Sigmoid colon (tissue), 3 donors: ENCODE data around the gene PRR30.

Source experiments
- POLR2A ChIP-seq, 2 donors: fragments of 450-650 bp; IDR thresholded peaks; one replicate each; pipeline ENCODE4 v1.6.1; 2016; ENCODE audit warnings: antibody characterized with exemption in 2 of 2, mild to moderate bottlenecking in 2 of 2, moderate library complexity in 2 of 2
- TF ChIP-seq, protein P1 (sequence below), 4 experiments: fragments of 450-650 bp in 3 of 4; fragments of 200-600 bp in 1 of 4; IDR thresholded peaks; one replicate each; pipeline ENCODE4 v1.5.1; 2016 to 2019; ENCODE audit warnings: antibody characterized with exemption in 4 of 4, mild to moderate bottlenecking in 3 of 4, moderate library complexity in 2 of 4

DNA sequence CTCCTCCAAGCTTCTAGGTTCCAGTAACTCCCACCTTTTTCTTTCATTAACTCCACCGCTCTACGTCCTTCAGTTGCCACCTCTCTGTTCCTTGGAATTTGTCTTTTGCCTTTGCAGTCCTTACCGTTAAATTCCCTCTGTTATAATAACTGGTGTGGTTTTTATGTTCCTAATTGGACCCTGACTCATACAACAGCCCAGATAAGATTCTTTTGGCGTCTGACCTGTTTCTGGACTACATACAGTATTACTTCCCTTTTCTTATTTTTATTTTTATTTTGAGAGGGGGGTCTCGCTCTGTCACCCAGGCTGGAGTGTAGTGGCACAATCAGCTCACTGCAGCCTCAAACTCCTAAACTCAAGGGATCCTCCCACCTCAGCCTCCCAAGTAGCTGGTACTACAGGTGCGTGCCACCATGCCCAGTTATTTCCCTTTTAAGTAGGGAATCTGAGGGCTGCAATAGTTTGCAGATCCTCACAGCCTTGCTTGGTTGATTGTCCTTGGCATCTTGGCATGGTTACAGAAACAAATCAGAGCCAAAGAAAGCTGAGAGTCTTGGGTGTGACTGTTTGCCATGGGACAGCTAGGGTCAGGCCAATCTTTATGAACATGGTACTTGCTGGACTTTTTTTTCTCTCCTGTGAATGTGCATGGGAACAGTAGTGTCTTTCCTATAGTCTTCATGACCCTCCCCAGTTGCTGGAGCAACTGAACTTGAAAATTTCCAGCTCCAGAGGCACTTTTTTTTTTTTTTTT is 31.5 kb upstream of the PRR30 start:
- no peak for TF ChIP-seq POLR2A (IDR thresholded peaks at IDR 0.05)
- TF ChIP-seq, protein P1, sequence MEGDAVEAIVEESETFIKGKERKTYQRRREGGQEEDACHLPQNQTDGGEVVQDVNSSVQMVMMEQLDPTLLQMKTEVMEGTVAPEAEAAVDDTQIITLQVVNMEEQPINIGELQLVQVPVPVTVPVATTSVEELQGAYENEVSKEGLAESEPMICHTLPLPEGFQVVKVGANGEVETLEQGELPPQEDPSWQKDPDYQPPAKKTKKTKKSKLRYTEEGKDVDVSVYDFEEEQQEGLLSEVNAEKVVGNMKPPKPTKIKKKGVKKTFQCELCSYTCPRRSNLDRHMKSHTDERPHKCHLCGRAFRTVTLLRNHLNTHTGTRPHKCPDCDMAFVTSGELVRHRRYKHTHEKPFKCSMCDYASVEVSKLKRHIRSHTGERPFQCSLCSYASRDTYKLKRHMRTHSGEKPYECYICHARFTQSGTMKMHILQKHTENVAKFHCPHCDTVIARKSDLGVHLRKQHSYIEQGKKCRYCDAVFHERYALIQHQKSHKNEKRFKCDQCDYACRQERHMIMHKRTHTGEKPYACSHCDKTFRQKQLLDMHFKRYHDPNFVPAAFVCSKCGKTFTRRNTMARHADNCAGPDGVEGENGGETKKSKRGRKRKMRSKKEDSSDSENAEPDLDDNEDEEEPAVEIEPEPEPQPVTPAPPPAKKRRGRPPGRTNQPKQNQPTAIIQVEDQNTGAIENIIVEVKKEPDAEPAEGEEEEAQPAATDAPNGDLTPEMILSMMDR (IDR thresholded peaks at IDR 0.05), result no peak
